ENCODE results near the gene DGKI.

Gene DGKI

DNA sequence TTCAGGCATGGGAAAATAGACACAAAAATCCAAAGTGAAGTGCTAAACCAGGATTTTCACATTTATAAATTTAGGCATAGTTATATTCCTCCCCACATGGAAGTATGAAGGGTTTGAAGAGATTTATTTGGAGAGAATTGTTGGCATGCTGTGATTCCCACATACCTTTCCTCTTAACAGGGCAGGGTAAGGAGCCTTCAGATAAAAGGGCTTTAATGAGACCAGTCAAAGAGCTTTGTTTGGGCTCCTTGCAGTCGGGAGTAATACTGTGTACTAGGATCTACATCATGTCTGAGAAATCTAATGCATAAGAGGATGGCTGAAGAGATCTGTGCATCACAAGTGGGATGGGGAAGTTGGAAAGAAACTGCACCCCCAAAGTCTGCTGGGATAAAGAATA is 362.4 kb downstream of the DGKI start:
- Histone ChIP-seq H3K9ac (ENCODE audit: low read length) (no peak overlapping the region), H2AFZ (ENCODE audit: low read length) (no peak overlapping the region), H3K4me3 (ENCODE audit: low read depth, low read length, poor library complexity, severe bottlenecking) (no peak overlapping the region), H3F3A (ENCODE audit: insufficient read depth, low read length) (no peaks in the 10 kb centered on the region), H3K79me2 (ENCODE audit: insufficient read depth, low read length) (no peaks in the 10 kb centered on the region), H3K4me1 (ENCODE audit: insufficient read depth, low read length, severe bottlenecking) (no peaks in the 10 kb centered on the region), H3K9me3 (ENCODE audit: low read length) (no peaks in the 10 kb centered on the region), H3K27me3 (ENCODE audit: insufficient read depth, low read length) (no peaks in the 10 kb centered on the region), H4K20me1 (ENCODE audit: insufficient read depth, low read length) (no peaks in the 10 kb centered on the region), H3K36me3 (ENCODE audit: insufficient read depth, low read length) (no peaks in the 10 kb centered on the region), H3K4me2 (ENCODE audit: low read length) (no peak overlapping the region), H3K9me2 (ENCODE audit: low read depth, low read length) (no peaks in the 10 kb centered on the region), H3K27ac (ENCODE audit: low read depth, low read length, poor library complexity, severe bottlenecking) (no peak overlapping the region)
- TF ChIP-seq EZH2 (IDR thresholded peaks at IDR 0.05; ENCODE audit: borderline replicate concordance, low read length), result no peak
- TF ChIP-seq, protein P1, sequence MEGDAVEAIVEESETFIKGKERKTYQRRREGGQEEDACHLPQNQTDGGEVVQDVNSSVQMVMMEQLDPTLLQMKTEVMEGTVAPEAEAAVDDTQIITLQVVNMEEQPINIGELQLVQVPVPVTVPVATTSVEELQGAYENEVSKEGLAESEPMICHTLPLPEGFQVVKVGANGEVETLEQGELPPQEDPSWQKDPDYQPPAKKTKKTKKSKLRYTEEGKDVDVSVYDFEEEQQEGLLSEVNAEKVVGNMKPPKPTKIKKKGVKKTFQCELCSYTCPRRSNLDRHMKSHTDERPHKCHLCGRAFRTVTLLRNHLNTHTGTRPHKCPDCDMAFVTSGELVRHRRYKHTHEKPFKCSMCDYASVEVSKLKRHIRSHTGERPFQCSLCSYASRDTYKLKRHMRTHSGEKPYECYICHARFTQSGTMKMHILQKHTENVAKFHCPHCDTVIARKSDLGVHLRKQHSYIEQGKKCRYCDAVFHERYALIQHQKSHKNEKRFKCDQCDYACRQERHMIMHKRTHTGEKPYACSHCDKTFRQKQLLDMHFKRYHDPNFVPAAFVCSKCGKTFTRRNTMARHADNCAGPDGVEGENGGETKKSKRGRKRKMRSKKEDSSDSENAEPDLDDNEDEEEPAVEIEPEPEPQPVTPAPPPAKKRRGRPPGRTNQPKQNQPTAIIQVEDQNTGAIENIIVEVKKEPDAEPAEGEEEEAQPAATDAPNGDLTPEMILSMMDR (IDR thresholded peaks at IDR 0.05; ENCODE audit: low read length), result no peak

DNA sequence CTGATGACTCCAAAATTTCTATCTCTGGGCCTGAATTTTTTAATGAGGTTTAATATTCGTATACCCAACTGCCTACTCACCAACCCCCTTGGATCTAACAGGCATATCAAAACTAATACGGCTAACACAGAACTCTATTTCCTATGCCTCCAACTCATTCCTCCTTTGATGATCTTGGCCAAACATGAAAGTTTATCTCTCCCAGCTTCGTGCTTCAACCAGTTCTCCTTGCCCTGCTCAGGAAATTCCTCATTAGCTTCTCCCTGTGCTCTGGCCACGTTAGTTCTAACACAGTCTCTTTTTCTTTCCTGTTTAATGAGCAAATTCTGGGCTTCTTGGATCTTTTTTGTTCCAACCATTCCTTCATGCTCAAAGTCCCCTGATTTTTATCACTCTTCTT is 364.3 kb downstream of the DGKI start:
- H2AFZ ChIP-seq (ENCODE audit: low read length), result no peak overlapping the region
- H3K36me3 ChIP-seq (ENCODE audit: insufficient read depth, low read length), result no peaks in the 10 kb centered on the region
- H3K27ac ChIP-seq (ENCODE audit: low read depth, low read length, poor library complexity, severe bottlenecking), result no peak overlapping the region
- no peak overlapping the region for H3K4me2 ChIP-seq (ENCODE audit: low read length)
- no peaks in the 10 kb centered on the region for H3K27me3 ChIP-seq (ENCODE audit: insufficient read depth, low read length)
- no peaks in the 10 kb centered on the region for H3K9me2 ChIP-seq (ENCODE audit: low read depth, low read length)
- no peak overlapping the region for H3K9ac ChIP-seq (ENCODE audit: low read length)
- H3K4me1 ChIP-seq (ENCODE audit: insufficient read depth, low read length, severe bottlenecking), result no peaks in the 10 kb centered on the region
- H3F3A ChIP-seq (ENCODE audit: insufficient read depth, low read length), result no peaks in the 10 kb centered on the region
- no peaks in the 10 kb centered on the region for H4K20me1 ChIP-seq (ENCODE audit: insufficient read depth, low read length)
- no peak overlapping the region for H3K4me3 ChIP-seq (ENCODE audit: low read depth, low read length, poor library complexity, severe bottlenecking)
- TF ChIP-seq, protein P1 (IDR thresholded peaks at IDR 0.05; ENCODE audit: low read length), result no peak
- no peak for TF ChIP-seq EZH2 (IDR thresholded peaks at IDR 0.05; ENCODE audit: borderline replicate concordance, low read length)
- H3K9me3 ChIP-seq (ENCODE audit: low read length), result no peaks in the 10 kb centered on the region
- H3K79me2 ChIP-seq (ENCODE audit: insufficient read depth, low read length), result no peaks in the 10 kb centered on the region

DNA sequence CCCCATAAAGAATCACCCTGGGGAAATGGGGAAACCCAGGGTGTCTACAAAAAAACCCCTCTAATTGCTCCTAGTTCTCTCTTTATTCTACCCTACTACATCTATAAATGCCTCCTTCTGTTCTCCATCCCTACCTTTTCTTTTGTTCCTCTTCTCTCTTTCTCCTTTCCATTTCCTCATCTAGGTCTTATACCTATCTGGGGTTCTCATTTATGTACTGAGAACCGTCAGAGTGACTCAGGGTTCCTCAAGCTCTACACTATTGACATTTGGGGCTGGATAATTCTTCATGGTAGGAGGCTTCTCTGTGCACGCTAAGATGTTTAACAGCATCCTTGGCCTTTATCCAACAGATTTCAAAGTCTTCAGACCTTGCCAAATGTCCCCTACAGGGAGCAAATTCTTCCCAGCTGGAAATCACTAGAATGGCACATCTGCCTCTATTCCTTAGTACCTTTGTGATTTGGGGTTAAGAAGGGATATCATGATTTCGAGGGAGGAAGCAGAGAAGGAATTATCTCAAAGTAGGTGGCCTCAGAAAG is 365.9 kb downstream of the DGKI start:
- no peaks in the 10 kb centered on the region for H3F3A ChIP-seq (ENCODE audit: insufficient read depth, low read length)
- no peaks in the 10 kb centered on the region for H3K79me2 ChIP-seq (ENCODE audit: insufficient read depth, low read length)
- no peaks in the 10 kb centered on the region for H3K27me3 ChIP-seq (ENCODE audit: insufficient read depth, low read length)
- TF ChIP-seq, protein P1 (IDR thresholded peaks at IDR 0.05; ENCODE audit: low read length), result no peak
- no peak for TF ChIP-seq EZH2 (IDR thresholded peaks at IDR 0.05; ENCODE audit: borderline replicate concordance, low read length)
- H3K4me1 ChIP-seq (ENCODE audit: insufficient read depth, low read length, severe bottlenecking), result no peaks in the 10 kb centered on the region
- no peaks in the 10 kb centered on the region for H3K9me3 ChIP-seq (ENCODE audit: low read length)
- no peaks in the 10 kb centered on the region for H3K9me2 ChIP-seq (ENCODE audit: low read depth, low read length)
- no peak overlapping the region for H2AFZ ChIP-seq (ENCODE audit: low read length)
- no peak overlapping the region for H3K27ac ChIP-seq (ENCODE audit: low read depth, low read length, poor library complexity, severe bottlenecking)
- H3K36me3 ChIP-seq (ENCODE audit: insufficient read depth, low read length), result no peaks in the 10 kb centered on the region
- no peak overlapping the region for H3K4me3 ChIP-seq (ENCODE audit: low read depth, low read length, poor library complexity, severe bottlenecking)
- no peak overlapping the region for H3K9ac ChIP-seq (ENCODE audit: low read length)
- no peaks in the 10 kb centered on the region for H4K20me1 ChIP-seq (ENCODE audit: insufficient read depth, low read length)
- no peak overlapping the region for H3K4me2 ChIP-seq (ENCODE audit: low read length)
